RKO (cell line): Measurements from ENCODE around the gene CMTR1.

Source experiments
- DNase-seq: peaks from one replicate; pipeline ENCODE4 v3.0.0-alpha.2; 2016; ENCODE audit warnings: low spot score

CMTR1 gene

DNA sequence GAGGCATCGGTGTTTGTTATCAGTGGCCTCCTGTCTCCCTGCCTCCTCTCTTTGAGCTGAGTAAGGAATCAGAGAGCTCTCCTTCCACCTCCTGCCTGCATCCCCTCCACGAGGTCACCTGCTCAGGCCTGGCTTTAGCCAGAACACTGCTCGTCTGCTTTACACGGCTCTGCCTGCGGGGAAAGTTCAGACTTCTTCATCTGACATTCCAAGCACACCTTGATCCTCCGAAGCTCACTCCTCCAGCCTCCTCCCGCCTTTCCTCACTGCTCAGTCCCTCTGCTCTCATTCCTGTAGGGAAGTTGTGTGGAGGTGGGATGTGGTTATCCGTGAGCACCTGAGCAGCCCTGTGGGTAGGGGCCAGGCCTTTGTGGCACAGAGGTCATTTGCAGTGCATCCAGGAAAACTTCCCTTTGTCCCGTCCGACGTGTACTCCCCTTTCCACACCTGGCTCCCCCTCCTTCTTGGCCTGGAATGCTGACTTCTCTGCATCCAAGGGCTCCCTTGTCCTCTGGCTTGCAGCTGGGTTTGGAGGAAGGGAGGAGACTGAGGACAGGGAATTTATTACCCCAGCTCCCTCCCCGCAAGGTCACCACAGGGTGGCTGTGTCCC is 79.5 kb downstream of the CMTR1 start:
- no peak for DNase-seq

DNA sequence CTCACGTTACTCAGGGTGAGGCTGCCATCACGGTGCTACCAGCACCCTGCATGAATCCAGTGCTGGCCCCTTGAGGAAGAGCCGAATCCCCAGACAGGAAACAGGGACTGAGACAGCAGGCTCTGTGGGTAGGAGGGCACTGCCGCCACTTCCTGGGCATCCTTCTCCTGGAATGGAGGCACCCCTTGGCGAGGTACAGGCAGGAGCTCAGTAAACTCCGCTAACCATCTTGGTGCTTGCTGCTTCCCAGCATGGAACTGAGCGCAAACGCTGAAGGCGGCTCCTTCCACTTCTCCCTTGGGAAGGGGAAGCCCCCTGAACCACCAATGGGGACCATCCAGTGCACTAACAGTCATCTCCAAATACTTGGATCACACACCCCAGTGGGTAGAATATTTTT is 80.1 kb downstream of the CMTR1 start:
- no peak for DNase-seq

DNA sequence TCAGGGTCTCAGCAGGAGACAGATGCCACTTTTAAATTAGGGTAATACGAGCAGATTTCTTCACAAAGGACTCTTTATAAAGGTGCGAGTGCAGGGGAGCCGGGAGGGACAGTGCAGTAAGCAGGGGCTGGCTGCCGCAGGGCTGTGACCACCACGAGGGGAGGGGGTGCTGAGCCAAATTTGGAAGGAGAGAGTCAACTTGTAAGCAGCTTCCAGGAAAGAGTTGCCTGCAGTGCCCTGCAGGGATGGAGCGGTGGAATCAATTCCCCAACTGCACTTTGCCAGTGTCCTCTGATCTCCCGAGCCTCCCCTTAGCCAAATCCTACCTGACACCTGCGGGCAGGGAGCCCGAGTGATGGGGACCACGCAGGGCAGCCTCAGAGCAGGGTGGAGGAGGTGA is 80.6 kb downstream of the CMTR1 start:
- DNase-seq, result no peak

DNA sequence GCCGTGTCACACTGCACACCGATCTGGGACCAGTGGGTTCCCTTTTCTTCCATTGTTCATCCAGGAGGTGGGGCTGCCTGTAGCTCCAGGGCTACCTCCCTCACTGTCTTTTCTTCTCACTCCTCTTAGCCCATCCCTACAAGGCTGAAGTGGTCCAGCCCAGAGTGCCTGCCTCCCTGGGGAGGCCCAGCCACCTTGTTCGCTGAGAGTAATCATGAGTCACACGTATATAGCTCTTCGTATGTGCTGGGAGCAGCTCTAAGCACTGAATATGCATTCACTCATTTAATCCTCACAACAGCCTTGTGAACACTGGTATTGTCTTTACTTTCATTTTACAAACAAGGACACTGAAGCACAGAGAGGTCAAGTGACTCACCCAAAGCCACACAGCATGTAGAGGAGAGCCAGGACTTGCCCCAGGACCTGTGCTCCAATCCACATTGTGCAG is 81.3 kb downstream of the CMTR1 start:
- peak; percentile 64 for DNase-seq

- no peak for DNase-seq
Observed at GRCh38 chr6:37514837-37515236, 81.8 kb downstream of the CMTR1 start.

GRCh38 chr6:37515712-37516075 is 82.7 kb downstream of the CMTR1 start:
- no peak for DNase-seq

DNA sequence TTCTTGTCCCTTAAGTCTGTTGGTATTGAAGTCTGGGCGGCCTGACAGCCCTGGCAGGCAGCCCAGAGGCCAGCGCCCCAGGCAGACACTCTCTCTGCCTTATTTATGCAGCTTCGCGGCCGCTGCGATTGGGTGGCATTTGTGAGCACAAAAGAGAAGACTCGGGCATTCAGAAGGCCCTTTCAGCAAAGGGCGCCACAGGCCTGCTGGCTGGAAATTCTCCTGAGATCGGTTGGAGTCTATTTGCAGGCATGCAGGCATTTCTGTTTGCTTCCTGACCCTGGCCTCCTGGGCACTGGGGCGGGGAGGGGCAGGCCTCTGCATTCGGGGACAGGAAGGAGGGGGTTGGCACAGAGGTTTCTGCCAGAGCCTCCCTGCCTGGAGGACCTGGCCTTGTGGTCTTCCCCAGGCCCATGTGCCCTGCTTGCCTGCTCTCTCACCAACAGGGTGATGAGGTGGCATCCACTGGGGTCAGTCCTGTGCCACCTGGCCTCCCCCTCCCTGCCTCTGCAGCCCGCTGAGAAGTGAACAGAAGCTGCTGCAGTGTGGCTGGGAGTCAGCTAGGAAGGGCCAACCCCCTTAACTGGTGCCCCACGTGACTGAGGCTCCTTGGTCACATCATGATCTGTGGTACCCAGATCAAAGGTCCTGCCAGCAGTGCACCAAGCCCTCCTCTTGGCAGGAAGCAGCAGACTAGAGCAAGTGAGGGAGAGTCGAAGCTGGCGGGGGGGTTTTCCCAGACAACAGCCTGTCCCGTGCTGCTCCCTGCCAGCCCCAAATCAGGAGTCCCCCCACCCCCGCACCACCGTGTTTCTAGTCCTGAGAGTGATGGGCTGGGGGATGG is 83.3 kb downstream of the CMTR1 start:
- DNase-seq, result no peak

DNA sequence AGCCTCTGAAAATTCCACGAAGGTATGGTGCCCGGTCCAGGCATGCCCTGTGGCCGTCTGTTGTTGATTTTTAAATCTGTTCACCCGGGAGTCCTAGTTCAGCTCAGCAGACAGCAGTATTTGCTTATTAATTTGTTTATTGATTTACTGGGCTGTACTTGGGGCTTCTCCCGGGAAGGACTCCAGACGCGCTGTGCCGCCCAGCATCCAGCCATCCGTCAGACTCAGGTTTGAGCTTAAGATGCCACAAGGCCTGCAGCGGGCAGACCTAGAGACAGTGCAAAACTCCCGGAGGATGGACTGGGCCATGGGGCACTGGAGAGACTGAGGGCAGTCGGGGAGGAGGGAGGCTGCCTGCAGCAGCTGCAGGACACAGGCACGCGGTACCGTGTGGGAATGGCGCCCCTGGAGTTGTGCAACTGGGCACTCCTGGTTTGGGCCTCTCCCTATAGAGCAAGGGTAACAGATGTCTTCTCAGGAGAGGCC is 83.9 kb downstream of the CMTR1 start:
- no peak for DNase-seq

GRCh38 chr6:37517411-37517812 is 84.4 kb downstream of the CMTR1 start:
- DNase-seq, result no peak

DNA sequence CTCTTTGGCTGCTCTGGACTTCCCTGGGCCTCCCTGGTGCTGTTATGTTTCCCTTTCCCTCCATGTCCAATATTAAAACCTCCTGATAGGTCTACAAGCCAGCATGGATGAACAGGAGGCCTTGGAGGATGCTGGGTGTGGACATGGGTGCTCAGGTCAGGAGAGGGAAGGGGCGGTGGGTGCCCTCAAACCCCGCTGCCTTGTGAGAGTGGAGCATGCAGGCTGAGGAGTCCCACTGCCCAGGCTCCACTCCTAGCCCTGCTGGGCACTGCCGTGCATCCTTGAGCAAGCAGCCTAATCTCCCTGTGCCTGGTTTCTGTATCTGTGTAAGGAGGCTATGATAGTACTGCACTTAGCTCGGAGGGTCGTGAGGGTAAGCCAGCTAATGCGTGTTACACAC is 85.1 kb downstream of the CMTR1 start:
- DNase-seq, result no peak

- no peak for DNase-seq
Observed at GRCh38 chr6:37519461-37519860, 86.4 kb downstream of the CMTR1 start.

DNA sequence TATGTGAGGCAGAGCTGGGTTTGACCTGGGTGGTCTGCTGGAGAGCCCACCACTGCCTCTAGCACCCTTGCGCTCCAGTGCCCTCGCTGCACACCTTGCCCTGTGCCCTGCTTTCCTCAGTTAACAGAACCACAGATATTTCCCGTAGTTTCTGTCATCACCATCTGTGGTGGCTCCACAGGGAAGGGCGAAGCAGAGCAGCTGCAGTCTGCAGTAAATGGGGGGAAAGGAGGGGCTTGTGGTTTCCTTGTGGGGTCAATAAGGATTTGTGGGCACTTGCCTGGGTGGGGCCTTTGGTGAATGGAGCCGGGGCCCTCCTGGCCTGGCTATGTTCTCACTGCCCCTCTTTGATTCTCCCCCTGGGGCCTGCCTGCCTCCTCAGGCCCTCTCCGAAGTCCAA is 87.9 kb downstream of the CMTR1 start:
- DNase-seq, result no peak

DNA sequence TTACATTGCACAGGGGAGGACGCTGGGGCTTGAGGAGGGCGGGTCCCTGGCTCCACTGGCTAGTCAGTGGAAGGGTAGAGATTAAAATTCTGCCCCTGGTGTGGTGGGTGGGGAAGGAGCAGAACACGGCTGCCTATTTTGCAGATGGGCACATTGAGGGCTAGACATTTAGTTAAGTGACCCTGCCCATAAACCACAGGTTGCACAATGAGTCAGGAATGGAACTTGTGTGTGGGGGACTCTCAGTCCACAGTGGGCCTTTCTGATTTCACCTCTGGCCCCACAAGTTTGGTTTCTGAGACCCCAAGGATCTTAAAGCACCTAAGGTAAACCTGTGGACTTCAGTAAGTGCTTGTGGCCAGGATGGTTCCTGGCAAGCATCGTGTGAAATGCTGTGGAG is 88.7 kb downstream of the CMTR1 start:
- DNase-seq, result no peak

DNA sequence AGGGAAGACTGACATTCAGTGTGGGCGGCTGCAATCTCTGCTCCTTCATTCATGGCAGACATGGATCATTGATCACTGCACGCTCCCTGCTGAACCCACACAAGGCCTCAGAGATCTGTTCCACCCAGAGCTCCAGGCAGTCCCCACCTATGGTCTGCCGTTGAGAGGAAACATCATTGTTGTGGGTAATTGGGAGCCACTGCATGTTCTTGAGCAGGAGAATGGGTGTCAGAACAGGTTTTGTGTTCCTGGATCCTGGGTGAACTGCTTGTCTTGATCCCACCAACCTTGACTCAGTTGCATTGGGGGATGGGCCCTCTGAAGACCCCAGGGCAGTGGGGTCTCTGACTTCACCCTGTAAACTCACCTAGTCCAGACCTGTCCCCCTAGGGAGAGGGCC is 89.8 kb downstream of the CMTR1 start:
- DNase-seq, result no peak

- no peak for DNase-seq
Observed at GRCh38 chr6:37523412-37523811, 90.4 kb downstream of the CMTR1 start.

DNA sequence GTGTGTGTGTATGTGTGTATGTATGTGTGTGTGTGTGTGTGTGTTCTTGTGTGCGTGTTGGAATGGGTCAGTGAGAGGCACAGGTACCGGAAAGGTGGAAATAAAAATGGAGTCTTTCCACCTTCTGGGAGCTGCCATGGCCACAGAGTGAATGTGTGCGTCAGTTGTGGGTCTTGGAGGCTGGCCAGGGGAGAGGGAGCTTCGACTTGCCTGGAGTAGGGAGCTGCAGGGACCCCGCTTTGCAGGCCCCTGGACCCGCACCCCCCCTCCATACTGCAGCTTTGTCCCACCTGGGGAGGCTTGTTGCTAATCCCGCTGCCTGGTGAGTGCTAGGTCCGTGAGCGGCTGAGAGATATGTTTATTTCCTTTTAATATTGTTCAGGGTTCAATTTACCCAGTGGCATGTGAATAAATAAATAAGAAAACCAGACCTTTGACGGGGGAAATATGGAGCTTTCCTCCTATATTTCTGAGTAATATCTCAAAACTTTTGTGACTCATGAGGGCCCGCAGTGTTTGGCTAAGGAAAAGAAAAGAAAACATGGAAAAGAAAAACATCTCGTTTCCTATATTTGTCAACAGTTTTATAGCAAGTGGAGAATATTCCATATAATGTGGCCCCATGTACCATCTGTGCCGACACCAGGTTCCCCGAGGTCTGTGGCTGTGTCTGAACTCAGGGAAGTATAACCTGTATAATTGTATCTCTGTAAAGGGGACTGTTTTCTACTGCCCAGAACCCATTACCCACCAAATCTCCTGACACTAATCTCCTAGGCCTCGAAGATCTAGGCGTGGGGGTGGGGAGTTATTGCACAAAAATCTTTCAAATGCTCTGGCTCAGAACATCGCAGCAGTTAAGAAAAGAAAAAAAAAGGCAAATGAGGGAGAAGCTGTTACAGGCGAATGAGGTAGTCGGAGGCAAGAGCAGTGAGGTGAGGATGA is 91.3 kb downstream of the CMTR1 start:
- DNase-seq, result no peak

GRCh38 chr6:37524970-37525318 is 91.9 kb downstream of the CMTR1 start:
- no peak for DNase-seq

- peak; percentile 20 for DNase-seq
Observed at GRCh38 chr6:37525460-37526357, 92.7 kb downstream of the CMTR1 start.

DNA sequence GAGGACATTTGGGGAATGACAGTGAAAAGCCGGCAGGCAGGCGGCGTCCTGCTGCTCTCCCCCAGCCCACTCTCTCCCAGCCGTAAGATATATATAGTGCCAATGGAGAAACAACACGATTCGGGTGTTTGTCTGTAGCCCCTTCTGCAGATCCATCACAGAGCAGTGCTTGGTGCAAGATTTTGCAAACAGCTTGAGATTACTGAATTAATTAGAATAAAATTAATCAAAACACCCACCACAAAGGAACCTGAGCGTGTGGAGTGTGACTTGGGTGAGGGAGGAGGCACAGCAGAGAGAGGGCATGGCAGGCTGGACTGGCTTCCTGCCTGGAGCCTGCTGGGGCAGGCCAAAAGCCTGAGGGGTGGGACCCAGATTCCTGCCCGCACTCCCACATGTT is 95.5 kb downstream of the CMTR1 start:
- DNase-seq, result no peak

DNA sequence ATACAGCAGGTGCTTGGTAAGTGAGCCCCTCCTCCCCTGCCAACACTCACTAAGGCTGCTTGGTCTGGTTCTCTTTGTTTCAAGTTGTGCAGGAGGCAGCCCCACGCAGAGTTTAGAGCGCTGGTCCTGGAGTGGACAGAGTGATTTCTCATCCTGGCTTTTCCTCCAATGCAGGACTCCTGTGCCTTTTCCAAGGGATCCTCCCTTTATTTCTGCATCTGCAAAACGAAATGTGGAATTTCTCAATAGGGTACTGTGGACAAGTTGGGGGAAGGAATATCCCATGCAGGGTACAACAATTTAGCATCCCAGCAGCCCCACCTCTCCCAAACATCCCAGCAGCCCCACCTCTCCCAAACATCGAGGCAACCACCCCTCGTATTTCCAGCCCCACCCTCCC is 97.3 kb downstream of the CMTR1 start:
- DNase-seq, result no peak

- no peak for DNase-seq
Observed at GRCh38 chr6:37531026-37531425, 98.0 kb downstream of the CMTR1 start.
